Measurements from ENCODE around the gene SRSF12. TPM values are rescaled to one million over a fixed set of nuclear protein-coding genes. Genes with fewer than 3 reads are reported as not detected.

Gene SRSF12
- total RNA-seq, 3 donors from 2014 or later, result 0.98 to 1.8 TPM; not detected in 1

- intact Hi-C loops (cut with DNase I; ENCODE audit: low total_unique reads), result loop anchor here (10.0 kb wide), 1 partner anchor 46 kb away; no protein-coding TSS in a partner anchor
- H3K9me3 ChIP-seq, result no peaks in the 10 kb centered on the region
- TF ChIP-seq POLR2AphosphoS5 (IDR thresholded peaks at IDR 0.05) (no peak), CTCF (IDR thresholded peaks at IDR 0.05) (no peak), POLR2A (IDR thresholded peaks at IDR 0.05) (no peak)
- H3K27me3 ChIP-seq, result no peaks in the 10 kb centered on the region
- H3K36me3 ChIP-seq, result no peaks in the 10 kb centered on the region
- H3K4me1 ChIP-seq, result peaks cover 0 to 3% of the 10 kb centered on the region in 2 donors
- peak overlapping the region; percentile 96 to 100 for H3K27ac ChIP-seq
- no peak for DNase-seq (ENCODE audit: low spot score in 2 of 2)
- peak overlapping the region; percentile 74 to 100 (median 96) for H3K4me3 ChIP-seq
These were observed 36.8 kb downstream of the SRSF12 start for GRCh38 chr6:89081129-89081422.

GRCh38 chr6:89080281-89081128 is 37.4 kb downstream of the SRSF12 start, which contains the start of gene PNRC1:
Gene PNRC1 (plus strand): TSS chr6:89080751. CDS start chr6:89080895, 144 bp downstream.
- DNase-seq (ENCODE audit: low spot score in 2 of 2), result peak; percentile 100
- Histone ChIP-seq H3K4me3 (peak within 1 kb of the TSS; percentile 74 to 100 (median 96)), H3K9me3 (no peaks in the 10 kb centered on the region), H3K27me3 (no peaks in the 10 kb centered on the region), H3K4me1 (peaks cover 0 to 3% of the 10 kb centered on the region in 2 donors), H3K27ac (peak within 1 kb of the TSS; percentile 96 to 100), H3K36me3 (no peaks in the 10 kb centered on the region)
- intact Hi-C loops (cut with DNase I; ENCODE audit: low total_unique reads), result loop anchor here (10.0 kb wide), 1 partner anchor 46 kb away; no protein-coding TSS in a partner anchor
- TF ChIP-seq POLR2AphosphoS5 (IDR thresholded peaks at IDR 0.05), result peak; percentile 99 to 100 (median 99)
- TF ChIP-seq POLR2A (IDR thresholded peaks at IDR 0.05), result peak; percentile 99
- TF ChIP-seq CTCF (IDR thresholded peaks at IDR 0.05), result no peak

- TF ChIP-seq POLR2AphosphoS5 (IDR thresholded peaks at IDR 0.05) (peak in 1 of 3 donors; percentile 49), CTCF (IDR thresholded peaks at IDR 0.05) (no peak), POLR2A (IDR thresholded peaks at IDR 0.05) (no peak)
- H3K27me3 ChIP-seq, result no peaks in the 10 kb centered on the region
- H3K9me3 ChIP-seq, result no peaks in the 10 kb centered on the region
- peak overlapping the region; percentile 74 to 100 (median 96) for H3K4me3 ChIP-seq
- no peaks in the 10 kb centered on the region for H3K36me3 ChIP-seq
- DNase-seq (ENCODE audit: low spot score in 2 of 2), result peak in 1 of 2 donors; percentile 61
- no peaks in the 10 kb centered on the region for H3K4me1 ChIP-seq
- peak overlapping the region; percentile 96 to 100 for H3K27ac ChIP-seq
- intact Hi-C loops (cut with DNase I; ENCODE audit: low total_unique reads), result loop anchor here (10.0 kb wide), 1 partner anchor 45 kb away; no protein-coding TSS in a partner anchor
These were observed 38.2 kb downstream of the SRSF12 start for GRCh38 chr6:89079511-89080234.

GRCh38 chr6:89073840-89074239 is 44.0 kb downstream of the SRSF12 start:
- TF ChIP-seq POLR2AphosphoS5 (IDR thresholded peaks at IDR 0.05), result no peak
- no peaks in the 10 kb centered on the region for H3K4me1 ChIP-seq
- DNase-seq (ENCODE audit: low spot score in 2 of 2), result no peak
- intact Hi-C loops (cut with DNase I; ENCODE audit: low total_unique reads), result no loop called here
- no peak overlapping the region for H3K27ac ChIP-seq
- no peaks in the 10 kb centered on the region for H3K27me3 ChIP-seq
- no peaks in the 10 kb centered on the region for H3K36me3 ChIP-seq
- no peaks in the 10 kb centered on the region for H3K9me3 ChIP-seq
- H3K4me3 ChIP-seq, result no peak overlapping the region

GRCh38 chr6:89073014-89073620 is 44.8 kb downstream of the SRSF12 start:
- no peaks in the 10 kb centered on the region for H3K9me3 ChIP-seq
- H3K36me3 ChIP-seq, result no peaks in the 10 kb centered on the region
- no peaks in the 10 kb centered on the region for H3K4me1 ChIP-seq
- no peak for DNase-seq (ENCODE audit: low spot score in 2 of 2)
- H3K27me3 ChIP-seq, result no peaks in the 10 kb centered on the region
- intact Hi-C loops (cut with DNase I; ENCODE audit: low total_unique reads), result no loop called here
- no peak overlapping the region for H3K27ac ChIP-seq
- TF ChIP-seq POLR2A (IDR thresholded peaks at IDR 0.05), result no peak
- no peak for TF ChIP-seq POLR2AphosphoS5 (IDR thresholded peaks at IDR 0.05)
- no peak for TF ChIP-seq CTCF (IDR thresholded peaks at IDR 0.05)
- no peak overlapping the region for H3K4me3 ChIP-seq
